ENCODE measurements around the gene SOX14.

Gene SOX14

DNA sequence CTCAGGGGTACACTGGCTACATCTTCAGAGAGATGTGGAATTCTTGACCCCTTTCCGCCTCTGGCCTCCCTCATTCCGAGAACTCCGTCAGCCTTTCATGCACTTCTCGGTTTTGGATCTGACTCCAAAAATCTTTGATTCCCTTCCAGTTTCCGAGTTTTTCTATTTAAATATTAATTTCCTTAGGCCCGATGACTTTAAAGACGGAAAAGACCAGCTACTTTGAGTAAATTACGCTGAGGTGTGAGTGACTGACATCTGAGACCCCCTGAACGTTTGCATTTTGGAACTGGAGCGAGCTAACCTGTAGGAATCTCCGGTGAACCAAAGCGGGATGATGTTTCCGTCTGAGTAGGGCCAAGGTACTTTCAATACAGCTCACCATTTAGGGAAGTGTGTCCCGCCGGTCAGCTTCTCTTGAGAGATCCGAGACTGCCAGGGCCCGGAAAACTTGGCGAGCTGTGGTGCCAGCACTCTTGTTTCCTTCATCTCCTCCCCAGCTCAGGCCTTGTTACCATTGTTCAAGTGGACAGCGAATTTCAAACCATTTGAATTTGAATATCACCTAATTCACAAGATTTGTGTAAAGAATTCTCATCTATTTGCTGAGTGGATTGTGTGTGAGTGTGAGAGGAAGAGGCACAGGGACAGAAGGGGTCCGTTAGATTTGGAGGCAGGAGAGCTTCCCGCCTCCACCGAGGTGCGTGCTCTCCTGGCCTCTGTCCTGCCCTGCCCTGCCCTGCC, 5.4 kb downstream of the SOX14 start:
- no peaks in the 10 kb centered on the region for H3K9me3 ChIP-seq (ENCODE audit: control insufficient read depth, insufficient read depth, low read depth, low read length)
- H3K36me3 ChIP-seq (ENCODE audit: control insufficient read depth in 2 of 2, insufficient read depth in 1 of 2, low read length in 2 of 2), result no peaks in the 10 kb centered on the region
- no peak for TF ChIP-seq ZNF23 (tag by site-specific recombination; IDR thresholded peaks at IDR 0.05; ENCODE audit: borderline replicate concordance)
- no peak for TF ChIP-seq ZNF658 (tag by site-specific recombination; IDR thresholded peaks at IDR 0.05)
- TF ChIP-seq ZNF501 (tag by site-specific recombination; IDR thresholded peaks at IDR 0.05), result no peak
- TF ChIP-seq ZNF350 (tag by site-specific recombination; IDR thresholded peaks at IDR 0.05), result no peak
- no peaks in the 10 kb centered on the region for H3K4me1 ChIP-seq (ENCODE audit: control insufficient read depth, insufficient read depth, low read length)
- H3K4me3 ChIP-seq (ENCODE audit: low read depth, low read length), result no peak overlapping the region
- CTCF ChIA-PET, result no interaction called here
- POLR2A ChIA-PET, result no interaction called here
- no peak overlapping the region for H3K27ac ChIP-seq (ENCODE audit: extremely low read depth, low read depth, low read length)

- Histone ChIP-seq H3K4me1 (ENCODE audit: control insufficient read depth, insufficient read depth, low read length) (no peaks in the 10 kb centered on the region), H3K36me3 (ENCODE audit: control insufficient read depth in 2 of 2, insufficient read depth in 1 of 2, low read length in 2 of 2) (no peaks in the 10 kb centered on the region), H3K9me3 (ENCODE audit: control insufficient read depth, insufficient read depth, low read depth, low read length) (no peaks in the 10 kb centered on the region), H3K4me3 (ENCODE audit: low read depth, low read length) (no peak overlapping the region), H3K27ac (ENCODE audit: extremely low read depth, low read depth, low read length) (no peak overlapping the region)
- POLR2A ChIA-PET, result no interaction called here
- TF ChIP-seq KLF10 (tag by site-specific recombination; IDR thresholded peaks at IDR 0.05), result no peak
- no peak for TF ChIP-seq ZNF521 (tag by site-specific recombination; IDR thresholded peaks at IDR 0.05)
- TF ChIP-seq BCL11B (tag by site-specific recombination; IDR thresholded peaks at IDR 0.05; ENCODE audit: low read depth), result no peak
- TF ChIP-seq ZNF140 (tag by site-specific recombination; IDR thresholded peaks at IDR 0.05), result no peak
- TF ChIP-seq ZNF596 (tag by site-specific recombination; IDR thresholded peaks at IDR 0.05), result no peak
- TF ChIP-seq ZNF777 (tag by site-specific recombination; IDR thresholded peaks at IDR 0.05; ENCODE audit: borderline replicate concordance), result no peak
- TF ChIP-seq FEZF1 (tag by site-specific recombination; IDR thresholded peaks at IDR 0.05), result no peak
- TF ChIP-seq, protein P1, sequence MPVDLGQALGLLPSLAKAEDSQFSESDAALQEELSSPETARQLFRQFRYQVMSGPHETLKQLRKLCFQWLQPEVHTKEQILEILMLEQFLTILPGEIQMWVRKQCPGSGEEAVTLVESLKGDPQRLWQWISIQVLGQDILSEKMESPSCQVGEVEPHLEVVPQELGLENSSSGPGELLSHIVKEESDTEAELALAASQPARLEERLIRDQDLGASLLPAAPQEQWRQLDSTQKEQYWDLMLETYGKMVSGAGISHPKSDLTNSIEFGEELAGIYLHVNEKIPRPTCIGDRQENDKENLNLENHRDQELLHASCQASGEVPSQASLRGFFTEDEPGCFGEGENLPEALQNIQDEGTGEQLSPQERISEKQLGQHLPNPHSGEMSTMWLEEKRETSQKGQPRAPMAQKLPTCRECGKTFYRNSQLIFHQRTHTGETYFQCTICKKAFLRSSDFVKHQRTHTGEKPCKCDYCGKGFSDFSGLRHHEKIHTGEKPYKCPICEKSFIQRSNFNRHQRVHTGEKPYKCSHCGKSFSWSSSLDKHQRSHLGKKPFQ (tag by site-specific recombination; IDR thresholded peaks at IDR 0.05), result no peak
- TF ChIP-seq ZBTB7A (tag by site-specific recombination; IDR thresholded peaks at IDR 0.05; ENCODE audit: low read depth), result no peak
- TF ChIP-seq ZNF658 (tag by site-specific recombination; IDR thresholded peaks at IDR 0.05), result no peak
- no peak for TF ChIP-seq ZNF184 (tag by site-specific recombination; IDR thresholded peaks at IDR 0.05)
- no peak for TF ChIP-seq ZNF473 (tag by site-specific recombination; IDR thresholded peaks at IDR 0.05)
- no peak for TF ChIP-seq ZNF19 (tag by site-specific recombination; IDR thresholded peaks at IDR 0.05; ENCODE audit: low read depth)
- TF ChIP-seq ZNF404 (tag by site-specific recombination; IDR thresholded peaks at IDR 0.05), result no peak
- TF ChIP-seq ZSCAN16 (tag by site-specific recombination; IDR thresholded peaks at IDR 0.05), result no peak
- TF ChIP-seq MYNN (tag by site-specific recombination; IDR thresholded peaks at IDR 0.05; ENCODE audit: borderline replicate concordance), result no peak
- TF ChIP-seq ZBTB26 (tag by site-specific recombination; optimal IDR thresholded peaks at IDR 0.05), result no peak
- TF ChIP-seq, protein P2, sequence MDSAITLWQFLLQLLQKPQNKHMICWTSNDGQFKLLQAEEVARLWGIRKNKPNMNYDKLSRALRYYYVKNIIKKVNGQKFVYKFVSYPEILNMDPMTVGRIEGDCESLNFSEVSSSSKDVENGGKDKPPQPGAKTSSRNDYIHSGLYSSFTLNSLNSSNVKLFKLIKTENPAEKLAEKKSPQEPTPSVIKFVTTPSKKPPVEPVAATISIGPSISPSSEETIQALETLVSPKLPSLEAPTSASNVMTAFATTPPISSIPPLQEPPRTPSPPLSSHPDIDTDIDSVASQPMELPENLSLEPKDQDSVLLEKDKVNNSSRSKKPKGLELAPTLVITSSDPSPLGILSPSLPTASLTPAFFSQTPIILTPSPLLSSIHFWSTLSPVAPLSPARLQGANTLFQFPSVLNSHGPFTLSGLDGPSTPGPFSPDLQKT (IDR thresholded peaks at IDR 0.05; ENCODE audit: borderline replicate concordance, low read depth, low read length), result no peak
- TF ChIP-seq GLIS1 (tag by site-specific recombination; IDR thresholded peaks at IDR 0.05), result no peak
- CTCF ChIA-PET, result no interaction called here
These were observed 6.1 kb downstream of the SOX14 start for GRCh38 chr3:137770066-137770834.

Data from HEK293 (cell line).